ENCODE measurements around the gene HUS1B.

DNA sequence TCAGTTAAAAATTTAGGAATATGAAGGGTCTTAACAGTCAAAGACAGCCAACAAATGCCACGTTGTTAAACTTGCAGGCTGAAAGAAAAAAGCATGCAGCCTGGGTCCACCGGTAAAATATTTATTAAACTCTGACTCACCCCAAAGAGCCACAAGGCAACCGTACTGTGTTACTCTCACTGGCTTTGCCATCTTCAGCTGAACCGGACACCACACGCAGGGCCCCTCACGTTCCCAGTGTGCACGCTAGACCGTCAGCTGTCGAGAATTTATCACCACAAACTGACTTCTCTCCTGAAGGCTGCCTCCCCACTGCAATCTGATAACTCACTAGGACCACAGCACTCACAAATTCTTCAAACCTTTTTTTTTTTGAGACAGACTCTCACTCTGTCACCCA lies 30.7 kb downstream of the HUS1B start:
- no peak for TF ChIP-seq GATA2 (IDR thresholded peaks at IDR 0.05; ENCODE audit: low read depth, low read length)
- no peak for TF ChIP-seq GATA3 (IDR thresholded peaks at IDR 0.05; ENCODE audit: low read depth, low read length)

All from SH-SY5Y (cell line).